Thyroid gland (tissue), 4 donors: ENCODE data around the gene ADGRB3. TPM values are rescaled to one million over a fixed set of nuclear protein-coding genes. Genes with fewer than 3 reads are reported as not detected.

Source experiments
- DNase-seq, 2 donors: peaks; one replicate each; pipeline ENCODE4 v3.0.0-alpha.2; 2019
- H3K27ac ChIP-seq, 3 donors: fragments of 200-600 bp; sonication (generic); 1 replicate in 2 of 3; 2 replicates in 1 of 3; pipeline ENCODE4 v1.5.1; 2016 to 2019; ENCODE audit warnings: mild to moderate bottlenecking in 1 of 3, moderate library complexity in 1 of 3
- H3K27me3 ChIP-seq: fragments of 200-600 bp; sonication (generic); one replicate; pipeline ENCODE4 v1.5.1; 2019
- H3K36me3 ChIP-seq, 2 donors: fragments of 200-600 bp; sonication (generic); one replicate each; pipeline ENCODE4 v1.5.1; 2016 to 2019
- H3K4me1 ChIP-seq, 2 donors: fragments of 200-600 bp; sonication (generic); one replicate each; pipeline ENCODE4 v1.5.1; 2017 to 2019
- H3K4me3 ChIP-seq, 3 donors: fragments of 200-600 bp; sonication (generic); replicated peaks in 1 of 3; 1 replicate in 2 of 3; 2 replicates in 1 of 3; pipeline ENCODE4 v1.5.1; 2016; ENCODE audit warnings: mild to moderate bottlenecking in 1 of 3
- H3K9me3 ChIP-seq: fragments of 200-600 bp; sonication (generic); one replicate; pipeline ENCODE4 v1.5.1; 2017
- CTCF ChIP-seq, 6 experiments: fragments of 200-600 bp in 3 of 6; fragments of 450-650 bp in 3 of 6; sonication (generic) in 3 of 6; IDR thresholded peaks; one replicate each; pipeline ENCODE4 v1.5.1; 2016 to 2019; ENCODE audit warnings: antibody characterized with exemption in 6 of 6, mild to moderate bottlenecking in 2 of 6, inconsistent platforms in 1 of 6, moderate library complexity in 1 of 6
- POLR2A ChIP-seq, 2 donors: fragments of 450-650 bp; IDR thresholded peaks; one replicate each; pipeline ENCODE4 v1.6.1; 2017; ENCODE audit warnings: antibody characterized with exemption in 2 of 2, mild to moderate bottlenecking in 2 of 2, moderate library complexity in 1 of 2
- WGBS, 2 donors: methylation state at CpG; one replicate each; pipeline ENCODE4 v1.1.5; 2017; 5-methylcytosine and 5-hydroxymethylcytosine counted together
- intact Hi-C: fragments of 100-400 bp; cut with DNase I; formaldehyde crosslinking; loops from one replicate; pipeline ENCODE4 v1.15.1; 2023
- total RNA-seq, 4 donors: library from RNA; depleted of rRNA; stranded (reverse); fragments of >200 nt; gene quantifications; one replicate each; pipeline ENCODE4 v1.2.3, GENCODE V29; 2016

Gene ADGRB3
- total RNA-seq, 4 donors from 2014 or later = 0.45 to 3.0 (median 1.4) TPM

GRCh38 chr6:68639211-68639610 is 4.1 kb downstream of the ADGRB3 start:
- intact Hi-C loops = no loop called here

GRCh38 chr6:68639826-68640490 is 4.9 kb downstream of the ADGRB3 start:
- Histone ChIP-seq H3K4me3 (peak overlapping the region in 1 of 3 donors; percentile 13), H3K4me1 (no peaks in the 10 kb centered on the region), H3K27me3 (no peaks in the 10 kb centered on the region), H3K27ac (no peak overlapping the region), H3K36me3 (no peaks in the 10 kb centered on the region), H3K9me3 (no peaks in the 10 kb centered on the region)
- intact Hi-C loops = no loop called here
- DNase-seq = no peak
- WGBS, 2 donors = 19 to 21% methylated on average over 13 of the region's 13 CpGs
- TF ChIP-seq POLR2A (IDR thresholded peaks at IDR 0.05) = no peak
- TF ChIP-seq CTCF (IDR thresholded peaks at IDR 0.05) = no peak

More at GRCh38 chr6:68639211-68639610, 4.1 kb downstream of the ADGRB3 start:
- Histone ChIP-seq H3K4me1 (no peaks in the 10 kb centered on the region), H3K9me3 (no peaks in the 10 kb centered on the region), H3K27me3 (no peaks in the 10 kb centered on the region), H3K4me3 (no peak overlapping the region), H3K36me3 (no peaks in the 10 kb centered on the region), H3K27ac (no peak overlapping the region)
- TF ChIP-seq POLR2A (IDR thresholded peaks at IDR 0.05) (no peak), CTCF (IDR thresholded peaks at IDR 0.05) (no peak)
- 68 to 70% methylated on average over 7 of the region's 7 CpGs for WGBS, 2 donors
- DNase-seq = no peak

GRCh38 chr6:68640491-68640835 is 5.4 kb downstream of the ADGRB3 start:
- TF ChIP-seq POLR2A (IDR thresholded peaks at IDR 0.05) (no peak), CTCF (IDR thresholded peaks at IDR 0.05) (no peak)
- H3K27ac ChIP-seq = no peak overlapping the region
- WGBS, 2 donors = 14 to 17% methylated on average over 3 of the region's 3 CpGs

GRCh38 chr6:68641172-68641571 is 6.1 kb downstream of the ADGRB3 start:
- Histone ChIP-seq H3K27me3 (no peaks in the 10 kb centered on the region), H3K27ac (no peak overlapping the region), H3K9me3 (no peaks in the 10 kb centered on the region), H3K36me3 (no peaks in the 10 kb centered on the region), H3K4me1 (no peaks in the 10 kb centered on the region), H3K4me3 (no peak overlapping the region)
- TF ChIP-seq POLR2A (IDR thresholded peaks at IDR 0.05) (no peak), CTCF (IDR thresholded peaks at IDR 0.05) (no peak)
- 78 to 84% methylated on average over 2 of the region's 2 CpGs for WGBS, 2 donors
- intact Hi-C loops = no loop called here
- DNase-seq = no peak

More at GRCh38 chr6:68640491-68640835, 5.4 kb downstream of the ADGRB3 start:
- no peaks in the 10 kb centered on the region for H3K4me1 ChIP-seq
- no peak for DNase-seq
- H3K4me3 ChIP-seq = peak overlapping the region in 1 of 3 donors; percentile 13
- intact Hi-C loops = no loop called here
- H3K36me3 ChIP-seq = no peaks in the 10 kb centered on the region
- no peaks in the 10 kb centered on the region for H3K9me3 ChIP-seq
- no peaks in the 10 kb centered on the region for H3K27me3 ChIP-seq

GRCh38 chr6:68642081-68642480 is 7.0 kb downstream of the ADGRB3 start:
- Histone ChIP-seq H3K4me3 (no peak overlapping the region), H3K4me1 (no peaks in the 10 kb centered on the region), H3K9me3 (no peaks in the 10 kb centered on the region), H3K27ac (no peak overlapping the region), H3K27me3 (no peaks in the 10 kb centered on the region), H3K36me3 (no peaks in the 10 kb centered on the region)
- intact Hi-C loops = no loop called here
- no peak for DNase-seq
- TF ChIP-seq CTCF (IDR thresholded peaks at IDR 0.05) = no peak
- no peak for TF ChIP-seq POLR2A (IDR thresholded peaks at IDR 0.05)
